HG02870 (cell line): Measurements from ENCODE around the gene SOAT2.
"Not testable (repeated sequence)": the region's sequence is repeated elsewhere in the genome, so short reads cannot be mapped to it uniquely, and the experiment has no call there.

Source experiments
- ATAC-seq: cut with Tn5 transposase; IDR thresholded peaks from one replicate; pipeline ENCODE4 v1.9.1; 2021; ENCODE audit warnings: mild to moderate bottlenecking, moderate library complexity; ENCODE audit not compliant: unreplicated experiment

SOAT2 gene

DNA sequence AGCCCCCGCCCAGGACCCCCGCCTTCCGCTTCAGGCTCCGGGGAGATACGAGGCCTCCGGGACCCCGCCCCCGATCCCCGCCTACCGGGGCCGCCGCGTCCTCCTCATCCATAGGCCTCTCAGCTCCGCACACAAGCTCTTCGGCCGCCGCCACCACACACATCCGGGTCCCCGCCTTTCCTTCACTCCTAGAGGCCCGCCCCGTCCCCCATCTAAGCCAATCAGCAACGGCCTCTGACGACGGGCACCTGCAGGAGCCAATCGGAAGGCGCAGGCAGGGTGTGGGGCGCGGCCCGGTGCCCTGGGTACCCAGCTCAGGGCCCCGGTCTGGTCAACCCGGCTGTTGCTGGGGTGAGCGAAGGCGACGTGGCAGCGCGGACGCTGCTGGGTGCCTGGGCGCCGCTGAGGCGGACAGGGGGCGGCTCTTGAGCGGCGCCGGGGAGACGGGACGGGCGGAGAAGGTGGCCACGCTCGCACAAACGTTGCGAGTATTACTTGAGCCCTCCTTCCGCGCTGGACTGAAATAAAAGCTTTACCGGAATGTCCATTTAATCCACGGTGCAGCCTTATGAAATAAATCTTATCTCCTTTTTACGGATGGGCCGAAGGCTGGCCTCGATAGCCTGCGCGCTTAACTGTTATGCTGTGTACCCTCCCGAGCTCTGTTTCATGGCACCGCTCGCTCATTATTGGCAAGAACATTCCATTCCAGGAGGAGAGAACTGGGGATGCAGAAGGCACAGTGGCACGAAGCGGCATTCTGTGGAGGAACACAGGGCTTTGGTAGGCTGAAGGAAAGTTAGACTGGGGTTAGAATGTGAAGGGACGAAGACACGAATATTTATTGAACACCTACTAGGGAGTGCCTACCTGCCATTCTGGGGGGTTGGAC lies 23.8 kb upstream of the SOAT2 start, which contains the start of gene SPRYD3:
TSS of gene SPRYD3 (minus strand) at position 165 of the 892 bp plus-strand sequence. CDS start at position 108, 57 bp downstream.
- ATAC-seq, result peak; percentile 98

DNA sequence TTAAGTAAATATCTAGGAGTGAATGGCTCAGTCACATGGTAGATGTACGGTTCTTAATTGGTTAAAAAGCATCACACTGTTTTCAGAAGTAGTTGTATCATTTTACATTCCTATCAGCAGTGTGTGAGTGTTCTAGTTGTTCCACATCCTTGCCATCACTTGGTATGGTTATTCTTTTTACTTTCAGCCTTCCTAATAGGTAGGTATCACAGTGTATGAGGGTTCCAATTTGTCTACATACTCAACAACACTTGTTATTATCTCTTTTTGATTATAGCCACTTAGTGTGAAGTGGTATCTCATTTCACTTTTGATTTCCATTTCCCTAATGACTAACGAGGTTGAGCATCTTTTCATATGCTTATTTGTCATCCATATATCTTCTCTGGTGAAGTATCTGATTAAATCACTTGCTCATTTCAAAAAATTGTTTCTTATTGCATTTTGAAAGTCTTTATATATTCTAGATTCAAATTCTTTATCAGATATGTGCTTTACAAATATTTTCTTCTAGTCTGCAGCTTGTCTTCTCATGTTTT lies 20.6 kb upstream of the SOAT2 start:
- ATAC-seq, result no peak

DNA sequence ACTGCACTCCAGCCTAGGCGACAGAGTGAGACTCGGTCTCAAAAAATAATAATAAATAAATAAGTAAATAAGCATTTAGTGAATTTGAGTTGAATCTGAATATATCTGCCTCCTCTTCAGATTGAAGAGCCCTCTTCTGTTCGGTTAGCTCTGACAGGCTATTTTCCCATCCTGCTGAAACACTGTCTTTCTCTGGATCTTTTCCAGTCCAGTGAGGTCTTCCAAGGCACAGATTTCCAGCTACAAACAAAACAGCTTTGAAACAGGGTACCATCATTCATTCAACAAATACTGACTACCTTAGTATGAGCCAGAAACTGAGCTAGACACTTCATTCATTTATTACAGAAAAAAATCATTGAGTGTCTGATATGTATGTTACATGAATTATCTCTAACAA lies 16.9 kb upstream of the SOAT2 start:
- no peak for ATAC-seq

DNA sequence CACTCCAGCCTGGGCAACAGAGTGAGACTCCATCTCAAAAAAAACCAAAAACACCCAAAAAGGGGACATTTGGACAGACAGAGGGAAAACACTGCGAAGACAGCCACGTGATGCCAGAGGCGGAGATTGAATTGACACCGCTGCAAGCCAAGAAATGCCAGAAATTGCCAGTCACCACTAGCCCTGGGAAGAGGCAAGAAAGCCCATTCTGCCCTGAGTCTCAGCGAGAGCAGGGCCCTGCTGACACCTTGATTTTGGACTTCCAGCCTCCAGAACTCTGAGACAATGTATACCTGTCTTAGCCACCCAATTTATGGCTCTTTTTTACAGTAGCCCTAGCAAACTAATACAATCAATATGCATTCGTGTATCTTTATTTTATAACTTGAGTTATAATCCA lies 13.2 kb upstream of the SOAT2 start:
- ATAC-seq, result no peak

DNA sequence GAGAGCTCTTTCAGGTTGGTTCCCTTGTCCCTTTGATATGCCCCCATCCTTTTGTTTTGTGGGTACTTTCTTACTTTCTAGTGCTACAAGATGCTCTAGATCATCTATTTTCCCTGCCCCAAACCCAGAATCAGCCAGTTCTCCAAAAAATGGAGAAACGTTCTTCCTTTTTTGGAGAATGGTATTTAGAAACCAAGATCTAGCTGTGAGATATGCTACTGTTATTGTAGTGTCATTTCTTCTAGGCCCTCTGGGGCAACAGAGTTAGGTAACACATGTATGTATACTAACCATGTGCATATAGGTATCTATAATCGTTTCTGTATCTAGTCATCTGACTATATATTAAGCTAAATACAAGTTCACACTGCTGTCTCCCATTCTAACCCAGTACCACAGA lies 12.7 kb upstream of the SOAT2 start:
- no peak for ATAC-seq

DNA sequence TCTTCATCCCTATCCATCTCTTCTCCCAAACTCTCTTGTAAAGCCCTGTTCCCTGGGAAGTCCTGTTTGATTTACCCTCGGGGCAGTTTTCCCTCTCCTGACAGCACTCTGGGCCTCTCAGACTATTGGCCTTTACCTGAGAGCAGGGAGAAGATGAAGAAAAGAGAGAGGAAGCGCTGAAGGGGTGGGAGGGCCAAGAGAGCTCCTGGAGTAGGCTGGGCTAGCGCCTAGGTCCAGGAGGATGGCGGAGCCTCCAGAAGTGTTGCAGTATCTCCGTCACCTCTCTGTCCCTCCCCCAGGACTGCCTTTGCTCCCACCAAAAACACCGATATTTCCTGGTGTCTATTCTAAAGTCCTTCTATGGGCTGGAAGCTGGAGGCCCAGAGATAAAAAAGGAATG lies 11.5 kb upstream of the SOAT2 start:
- ATAC-seq, result no peak

DNA sequence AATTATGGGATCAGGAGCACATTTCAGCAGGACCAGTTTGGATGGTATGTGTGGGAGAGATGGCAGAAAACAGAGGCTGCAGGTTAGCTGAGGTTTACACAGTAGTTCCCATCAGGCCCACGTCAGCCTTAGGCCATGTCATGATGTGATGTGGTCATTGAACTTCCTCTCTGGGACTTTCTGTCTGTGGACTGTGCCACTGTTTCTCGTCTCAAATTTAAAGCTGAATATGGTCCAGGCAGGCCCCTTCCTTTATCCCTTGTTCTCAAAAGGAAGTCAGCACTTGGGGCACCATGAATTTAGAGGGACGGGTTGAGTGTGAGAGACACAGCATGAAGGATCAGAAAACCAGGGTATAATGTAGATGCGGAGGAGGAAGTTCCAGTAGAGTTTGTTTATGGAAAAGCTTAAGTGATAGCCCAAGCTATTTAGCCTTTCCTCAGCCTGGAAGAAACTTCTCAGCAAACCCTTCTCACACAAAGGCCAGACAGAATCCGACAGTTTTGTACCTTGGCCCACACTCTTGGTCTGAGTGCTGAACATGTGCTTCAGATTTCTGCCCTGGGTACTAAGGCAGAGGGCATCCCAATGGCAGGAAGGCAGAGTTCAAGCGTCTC lies 9.4 kb upstream of the SOAT2 start:
- no peak for ATAC-seq

DNA sequence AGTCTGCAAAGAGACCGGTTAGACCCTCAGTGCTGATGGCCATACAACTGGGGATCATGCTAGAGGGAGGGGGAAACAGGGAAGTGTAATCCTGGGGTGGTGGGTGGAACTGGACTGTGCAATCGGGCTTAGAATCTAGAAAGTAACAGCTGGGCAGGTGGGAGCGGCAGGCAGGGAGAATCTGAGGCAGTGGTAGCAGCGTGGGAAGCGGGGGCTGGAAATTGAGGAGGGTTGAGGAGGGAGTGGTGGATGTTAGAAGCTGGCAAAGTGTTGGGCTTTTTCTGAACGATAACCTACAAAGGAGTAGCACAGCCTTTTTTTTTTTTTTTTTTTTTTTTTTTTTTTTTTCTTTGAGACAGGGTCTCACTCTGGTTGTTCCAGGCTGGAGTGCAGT lies 8.9 kb upstream of the SOAT2 start:
- ATAC-seq, result no peak

DNA sequence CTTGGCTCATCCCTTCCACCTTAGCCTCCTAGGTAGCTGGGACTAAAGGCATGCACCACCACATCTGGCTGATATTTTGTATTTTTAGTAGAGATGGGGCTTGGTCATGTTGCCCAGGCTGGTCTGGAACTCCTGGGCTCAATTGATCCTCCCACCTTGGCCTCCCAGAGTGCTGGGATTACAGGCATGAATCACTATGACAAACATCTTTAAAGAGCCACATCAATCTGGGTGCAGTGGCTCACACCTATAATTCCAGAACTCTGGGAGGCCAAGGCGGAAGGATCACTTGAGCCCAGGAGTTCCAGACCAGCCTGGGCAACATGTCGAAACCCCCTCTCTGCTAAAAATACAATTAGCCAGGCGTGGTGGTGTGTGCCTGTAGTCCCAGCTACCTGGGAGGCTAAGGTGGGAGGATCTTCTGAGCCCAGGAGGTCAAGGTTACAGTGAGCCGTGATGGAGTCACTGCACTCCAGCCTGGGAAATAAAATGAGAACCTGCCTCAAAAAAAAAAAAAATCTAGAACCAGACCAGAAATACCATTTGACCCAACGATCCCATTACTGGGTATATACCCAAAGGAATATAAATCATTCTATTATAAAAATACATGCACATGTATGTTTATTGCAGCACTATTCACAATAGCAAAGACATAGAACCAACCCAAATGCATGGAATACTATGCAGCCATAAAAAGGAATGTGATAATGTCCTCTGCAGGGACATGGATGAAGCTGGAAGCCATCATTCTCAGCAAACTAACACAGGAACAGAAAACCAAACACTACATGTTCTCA lies 8.3 kb upstream of the SOAT2 start:
- ATAC-seq, result not testable (repeated sequence)

DNA sequence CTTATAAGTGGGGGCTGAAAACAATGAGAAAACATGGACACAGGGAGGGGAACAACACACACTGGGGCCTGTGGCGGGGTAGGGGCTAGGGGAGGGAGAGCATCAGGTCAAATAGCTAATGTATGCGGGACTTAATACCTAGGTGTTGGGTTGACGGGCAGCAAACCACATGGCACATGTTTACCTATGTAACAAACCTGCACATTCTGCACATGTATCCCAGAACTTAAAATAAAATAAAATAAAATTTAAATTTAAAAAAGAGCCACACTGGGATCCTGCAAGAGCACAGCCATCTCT lies 7.7 kb upstream of the SOAT2 start:
- ATAC-seq, result not testable (repeated sequence)

DNA sequence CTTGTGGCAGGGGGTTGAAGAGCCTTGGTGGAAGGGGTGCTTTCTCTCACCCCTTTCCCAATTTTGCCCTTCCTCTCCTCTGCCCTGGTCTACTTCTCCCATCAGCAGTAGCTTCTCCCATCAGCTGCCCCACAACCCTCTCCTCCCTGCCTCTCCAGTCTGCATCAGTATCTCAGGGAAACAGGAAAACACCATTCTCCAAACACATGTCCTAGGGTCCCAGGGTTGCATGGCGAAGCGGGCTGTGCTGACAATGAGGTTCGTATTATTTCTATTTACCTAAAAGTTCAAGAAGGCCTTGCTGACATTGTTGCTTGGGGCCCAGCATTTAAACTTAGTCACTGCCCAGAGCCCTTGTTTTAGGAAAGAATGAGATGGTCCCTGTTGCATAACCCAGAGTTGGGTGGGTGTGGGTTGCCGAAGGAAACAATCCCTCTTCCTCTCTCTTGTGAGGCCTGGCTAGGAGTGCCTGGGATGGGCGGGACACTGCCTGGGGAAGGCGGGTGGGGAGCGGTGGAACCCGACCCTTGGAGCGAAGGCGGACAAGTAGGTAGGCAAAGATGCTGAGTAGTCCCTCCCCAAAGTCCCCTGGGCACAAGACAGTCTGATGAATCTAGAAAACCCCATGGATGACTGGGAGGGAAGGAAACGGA lies 7.1 kb upstream of the SOAT2 start:
- no peak for ATAC-seq

DNA sequence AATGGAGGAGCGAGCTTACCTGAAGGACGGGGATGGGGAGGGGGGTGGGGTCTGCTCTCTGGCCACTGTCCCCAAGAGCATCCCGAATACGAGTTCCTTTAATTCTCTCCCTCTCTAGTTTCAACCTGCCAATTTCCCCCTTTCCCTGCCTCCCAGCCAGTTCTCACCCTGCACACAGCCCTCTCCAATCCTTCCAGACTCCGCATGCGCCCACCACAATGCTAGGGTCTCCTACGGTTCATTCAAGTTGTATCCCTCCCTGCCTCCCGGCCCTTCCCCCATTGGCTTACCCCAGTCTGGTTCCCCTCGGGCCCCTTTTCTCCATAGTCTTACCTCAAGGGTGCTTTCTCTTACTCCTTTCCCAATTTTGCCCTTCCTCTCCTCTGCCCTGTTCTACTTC lies 6.5 kb upstream of the SOAT2 start:
- no peak for ATAC-seq

DNA sequence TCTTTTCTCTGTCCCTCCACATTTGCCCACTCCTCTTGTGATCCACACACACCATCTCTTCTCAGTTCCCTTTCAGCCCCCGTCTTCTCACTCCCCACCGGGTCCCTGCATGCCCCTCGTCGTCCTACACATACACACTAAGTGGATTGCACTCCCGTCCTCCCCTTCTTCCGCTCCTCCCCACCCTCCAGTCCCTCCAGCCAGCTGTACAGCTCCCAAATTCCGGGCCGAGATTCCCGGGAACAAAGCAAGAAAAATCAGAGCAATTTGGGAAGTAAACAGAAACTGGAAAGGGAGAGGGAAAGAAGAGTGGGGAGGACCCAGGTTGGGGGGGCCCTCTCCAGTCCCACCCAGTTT lies 6.1 kb upstream of the SOAT2 start:
- no peak for ATAC-seq

DNA sequence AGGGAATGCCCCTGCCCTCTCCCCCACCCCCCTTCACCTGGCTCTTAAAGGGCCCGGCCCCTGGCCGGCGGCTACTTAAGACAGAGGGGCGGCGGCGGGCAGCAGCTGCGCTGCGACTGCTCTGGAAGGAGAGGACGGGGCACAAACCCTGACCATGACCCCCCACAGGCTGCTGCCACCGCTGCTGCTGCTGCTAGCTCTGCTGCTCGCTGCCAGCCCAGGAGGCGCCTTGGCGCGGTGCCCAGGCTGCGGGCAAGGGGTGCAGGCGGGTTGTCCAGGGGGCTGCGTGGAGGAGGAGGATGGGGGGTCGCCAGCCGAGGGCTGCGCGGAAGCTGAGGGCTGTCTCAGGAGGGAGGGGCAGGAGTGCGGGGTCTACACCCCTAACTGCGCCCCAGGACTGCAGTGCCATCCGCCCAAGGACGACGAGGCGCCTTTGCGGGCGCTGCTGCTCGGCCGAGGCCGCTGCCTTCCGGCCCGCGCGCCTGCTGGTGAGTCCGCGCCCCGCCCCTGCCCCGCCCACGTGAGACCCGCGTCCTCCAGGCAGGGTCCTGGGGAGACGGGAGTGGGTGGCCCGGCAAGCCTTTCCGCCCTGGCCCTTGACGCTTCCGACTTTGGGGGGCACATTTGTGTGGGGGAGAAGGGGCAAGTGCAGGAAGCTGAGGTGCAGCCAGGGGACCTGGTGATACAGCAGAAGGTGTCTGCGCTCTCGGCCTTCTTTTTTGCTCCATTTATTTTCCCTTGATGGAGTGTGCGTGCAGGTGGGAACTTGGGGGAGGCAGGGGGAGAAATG lies 5.5 kb upstream of the SOAT2 start, which contains the start of gene IGFBP6:
TSS of gene IGFBP6 (plus strand) at position 104 of the 790 bp plus-strand sequence. CDS start at position 155, 51 bp downstream.
- no peak for ATAC-seq

DNA sequence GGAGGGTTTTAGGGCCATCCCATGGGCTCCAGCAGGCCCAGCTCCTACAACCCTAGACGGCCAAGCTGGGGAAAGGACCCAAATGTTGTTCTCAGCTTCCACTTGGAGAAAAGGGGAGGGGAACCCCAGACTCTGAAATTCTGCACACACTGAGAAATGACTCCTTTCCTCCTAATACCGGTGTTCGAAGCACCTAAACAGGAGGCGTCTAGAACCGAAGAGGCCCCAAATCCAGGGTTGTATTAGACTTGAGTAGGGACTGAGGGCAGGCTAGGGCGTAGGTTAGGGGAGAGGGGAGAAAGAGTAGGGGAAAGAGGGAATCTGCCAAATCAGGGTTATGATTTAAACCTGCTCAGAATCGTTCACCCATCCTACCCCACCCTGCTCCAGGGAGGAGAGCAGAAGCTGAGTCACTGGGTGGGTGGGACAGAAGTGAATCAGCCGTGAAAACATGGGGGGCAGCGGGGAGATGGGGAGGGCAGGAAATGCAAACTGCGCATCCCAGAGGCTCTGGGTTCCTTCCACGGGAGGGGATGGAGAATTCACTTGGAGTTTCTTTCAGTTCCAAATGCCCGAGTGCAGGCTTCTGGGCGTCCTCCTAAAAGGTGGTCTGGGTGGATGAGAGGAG lies 4.8 kb upstream of the SOAT2 start:
- no peak for ATAC-seq

DNA sequence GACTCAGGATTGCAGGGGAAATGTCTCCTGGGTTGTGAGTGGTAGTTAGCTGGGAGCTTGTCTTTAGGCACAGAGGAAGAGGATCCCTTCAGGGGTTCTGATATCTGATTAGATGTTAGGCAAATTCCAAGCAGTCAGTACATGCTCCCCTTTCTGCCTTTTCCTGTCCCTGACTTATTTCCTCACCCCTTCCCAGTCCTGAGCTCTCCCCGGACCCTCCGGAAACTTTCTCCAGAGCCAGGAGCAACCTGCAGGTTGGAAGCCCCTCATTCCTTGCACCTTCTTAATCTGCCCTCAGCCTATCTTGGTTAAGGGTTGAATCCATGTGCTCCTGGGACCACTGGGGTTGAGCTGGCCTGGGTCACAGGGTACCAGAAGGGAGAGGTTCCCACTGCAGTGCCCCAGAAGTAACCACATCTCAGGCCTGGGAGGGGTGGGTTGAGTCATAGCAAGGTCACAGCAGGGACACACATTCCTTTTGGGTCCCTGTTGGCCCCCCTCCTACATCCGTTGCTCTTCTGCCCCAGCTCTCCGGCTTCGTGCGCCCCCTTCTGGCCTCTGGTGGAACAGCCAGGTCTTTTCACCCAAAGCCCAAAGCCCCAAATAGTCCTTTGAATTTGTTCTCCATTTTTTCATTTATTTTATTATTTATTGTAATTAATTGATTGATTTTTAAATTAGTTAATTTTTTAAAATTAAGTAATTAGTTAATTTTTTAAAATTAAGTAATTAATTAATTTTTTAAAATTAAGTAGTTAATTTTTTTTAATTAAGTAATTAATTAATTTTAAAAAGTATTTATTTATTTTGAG lies 4.0 kb upstream of the SOAT2 start:
- ATAC-seq, result peak; percentile 50

DNA sequence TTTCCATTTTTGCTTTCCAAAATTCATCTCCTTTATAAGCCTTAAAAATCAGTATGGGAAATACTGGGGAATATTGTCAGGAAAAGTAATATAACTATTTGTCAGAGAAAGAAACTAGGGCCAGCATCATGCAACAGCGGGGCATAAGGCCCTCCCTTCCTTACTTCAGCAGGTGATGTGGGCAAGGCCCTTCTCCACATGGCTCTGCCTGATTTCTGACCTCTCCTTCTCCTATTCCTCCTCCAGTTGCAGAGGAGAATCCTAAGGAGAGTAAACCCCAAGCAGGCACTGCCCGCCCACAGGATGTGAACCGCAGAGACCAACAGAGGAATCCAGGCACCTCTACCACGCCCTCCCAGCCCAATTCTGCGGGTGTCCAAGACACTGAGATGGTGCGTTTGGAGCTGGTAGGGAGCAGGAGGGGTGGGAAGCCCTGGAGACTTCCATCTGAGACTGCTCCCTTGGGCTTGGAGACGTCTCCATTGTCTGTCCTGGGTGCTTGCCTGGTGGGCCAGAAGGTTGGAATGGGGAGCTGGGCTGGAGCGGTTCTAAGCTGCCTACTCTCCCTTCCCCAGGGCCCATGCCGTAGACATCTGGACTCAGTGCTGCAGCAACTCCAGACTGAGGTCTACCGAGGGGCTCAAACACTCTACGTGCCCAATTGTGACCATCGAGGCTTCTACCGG lies 2.7 kb upstream of the SOAT2 start:
- no peak for ATAC-seq

DNA sequence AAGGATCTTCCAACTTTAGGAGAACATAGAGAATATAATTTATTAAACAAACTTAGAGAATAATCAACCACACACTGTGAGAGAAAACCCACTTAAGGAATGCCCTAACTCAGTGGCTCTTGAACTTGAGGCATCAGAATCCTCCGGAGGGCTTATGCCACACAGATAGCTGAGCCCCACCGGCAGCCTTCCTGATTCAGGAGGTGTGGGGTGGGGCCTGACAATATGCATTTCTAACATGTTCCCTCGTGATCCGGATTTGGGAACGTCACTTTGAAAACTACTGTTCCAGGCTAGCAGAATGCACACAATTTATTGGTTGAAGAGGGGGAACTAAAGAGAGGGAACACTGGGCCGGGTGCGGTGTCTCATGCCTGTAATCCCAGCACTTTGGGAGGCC lies 2.0 kb upstream of the SOAT2 start:
- ATAC-seq, result no peak
